Effector CD4-positive, alpha-beta T cell (primary cell): ENCODE measurements around the gene INTU. TPM values are rescaled to one million over a fixed set of nuclear protein-coding genes. Genes with fewer than 3 reads are reported as not detected.
"Not testable (repeated sequence)": the region's sequence is repeated elsewhere in the genome, so short reads cannot be mapped to it uniquely, and the experiment has no call there.

ENCODE experiments used
- DNase-seq: peaks from one replicate; pipeline ENCODE4 v3.0.0-alpha.2; 2020
- total RNA-seq: gene quantifications from one replicate; lab custom pipeline; 2026; lab: John Stamatoyannopoulos, UW

The INTU gene
- not detected for total RNA-seq

DNA sequence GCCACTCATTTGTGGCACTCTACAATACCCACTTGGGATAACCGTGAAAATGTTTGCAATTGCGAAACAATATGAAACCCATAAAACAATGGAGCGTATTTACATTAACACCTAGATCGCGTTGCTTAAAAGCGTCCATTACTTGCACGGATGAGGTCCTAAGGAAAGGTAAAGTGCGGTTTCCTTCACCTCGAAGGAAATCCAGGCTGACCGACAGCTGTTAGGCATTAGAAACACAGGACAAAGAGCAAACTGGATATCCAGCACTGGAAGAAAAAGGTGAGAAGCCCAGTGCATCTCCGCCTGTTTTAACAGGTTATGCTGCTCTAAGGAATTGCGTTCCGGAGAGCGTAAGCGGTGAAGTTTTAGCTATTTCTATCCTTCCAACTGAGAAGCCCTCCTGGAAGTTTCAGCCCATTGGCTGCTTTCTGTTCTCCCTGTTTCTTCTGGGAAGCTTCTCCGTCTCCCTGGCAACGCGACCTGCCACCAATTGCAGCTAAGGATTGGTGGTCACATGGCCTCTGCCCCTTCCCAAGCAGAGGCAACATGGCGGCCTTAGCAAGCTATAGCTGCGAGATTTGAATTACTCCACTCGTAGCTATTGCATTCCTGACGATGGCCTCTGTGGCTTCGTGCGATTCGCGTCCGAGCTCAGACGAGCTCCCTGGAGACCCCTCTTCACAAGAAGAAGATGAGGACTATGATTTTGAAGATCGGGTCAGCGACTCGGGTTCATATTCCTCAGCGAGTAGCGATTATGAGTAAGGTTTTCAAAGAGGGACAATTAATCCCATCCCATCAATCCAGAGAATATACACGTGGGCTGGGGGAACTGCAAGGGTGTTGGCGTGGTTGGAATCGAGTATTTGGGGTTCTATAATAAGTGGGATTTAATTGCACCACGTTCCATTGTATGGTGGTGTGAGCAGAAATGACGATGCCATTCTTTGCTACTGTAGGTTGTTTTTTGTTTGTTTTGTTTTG lies at the start of gene INTU:
Gene INTU (plus strand): TSS at position 538 of the 984 bp plus-strand sequence. CDS start 78 bp downstream, at position 616.
- no peak for DNase-seq

DNA sequence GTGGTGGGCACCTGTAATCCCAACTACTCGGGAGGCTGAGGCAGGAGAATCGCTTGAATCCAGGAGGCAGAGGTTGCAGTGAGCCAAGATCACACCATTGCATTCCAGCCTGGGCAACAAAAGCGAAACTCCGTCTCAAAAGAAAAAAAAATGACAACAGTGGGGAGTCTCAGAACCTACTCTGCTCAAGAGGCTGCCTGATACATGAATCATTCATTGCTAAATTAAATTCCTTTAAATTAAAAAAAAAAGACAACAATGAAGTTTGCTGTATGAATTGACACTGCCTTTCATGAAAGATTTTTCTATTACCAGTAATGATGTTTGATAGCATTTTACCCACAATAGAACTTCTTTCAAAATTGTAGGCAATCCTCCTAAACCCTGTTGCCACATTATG lies 46.3 kb upstream of the INTU start:
- DNase-seq: not testable (repeated sequence)

DNA sequence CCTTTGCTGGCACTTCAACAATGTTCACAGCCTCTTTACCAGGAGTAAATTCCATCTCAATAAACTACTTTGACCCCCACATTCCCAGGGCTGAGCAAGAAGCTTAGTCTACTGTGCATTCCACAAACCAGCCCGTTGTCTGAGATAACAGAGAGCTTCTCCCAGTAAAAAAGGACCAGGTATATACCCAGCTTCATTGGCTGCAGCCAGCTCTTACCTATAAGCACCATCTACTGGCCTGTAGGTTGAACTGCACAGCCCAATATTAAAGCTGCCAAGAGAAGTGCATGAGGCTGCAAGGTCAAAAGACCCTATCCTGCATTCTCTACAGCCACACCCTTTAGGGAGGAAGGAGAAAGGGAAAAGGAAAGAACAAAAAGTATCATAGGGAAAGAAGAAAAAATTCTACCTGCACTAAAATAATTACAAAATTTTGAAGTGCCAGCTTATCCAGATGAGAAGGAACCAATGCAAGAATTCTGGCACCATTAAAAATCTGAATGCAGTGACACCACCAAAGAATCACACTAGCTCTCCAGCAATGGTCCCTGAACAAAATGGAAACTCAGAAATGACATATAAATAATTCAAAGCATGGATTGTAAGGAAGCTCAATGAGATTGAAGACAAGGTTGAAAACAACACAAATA lies 45.7 kb upstream of the INTU start:
- no peak for DNase-seq

DNA sequence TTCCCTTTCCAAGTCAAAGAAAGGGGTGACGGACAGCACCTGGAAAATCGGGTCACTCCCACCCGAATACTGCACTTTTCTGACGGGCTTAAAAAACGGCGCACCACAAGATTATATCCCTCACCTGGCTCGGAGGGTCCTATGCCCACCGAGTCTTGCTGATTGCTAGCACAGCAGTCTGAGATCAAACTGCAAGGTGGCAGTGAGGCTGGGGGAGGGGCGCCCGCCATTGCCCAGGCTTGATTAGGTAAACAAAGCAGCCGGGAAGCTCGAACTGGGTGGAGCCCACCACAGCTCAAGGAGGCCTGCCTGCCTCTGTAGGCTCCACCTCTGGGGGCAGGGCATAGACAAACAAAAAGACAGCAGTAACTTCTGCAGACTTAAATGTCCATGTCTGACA lies 43.6 kb upstream of the INTU start:
- not testable (repeated sequence) for DNase-seq

DNA sequence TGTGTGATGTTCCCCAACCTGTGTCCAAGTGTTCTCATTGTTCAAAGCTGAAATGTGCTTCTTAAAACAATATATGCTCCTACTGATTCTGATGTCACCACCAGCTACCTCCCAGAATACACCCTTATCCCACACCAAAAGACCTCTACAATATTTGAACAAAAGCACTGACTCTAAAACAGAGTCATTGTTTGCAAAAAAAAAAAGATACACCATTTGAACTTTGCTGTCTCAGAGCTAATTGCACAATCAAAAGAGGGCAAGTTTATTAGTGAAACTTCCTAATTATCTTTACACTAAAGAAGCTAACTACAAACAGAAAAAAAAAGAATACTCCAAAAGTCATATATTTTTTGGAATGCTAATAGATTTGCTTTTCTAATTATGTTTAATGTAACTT lies 34.1 kb upstream of the INTU start:
- no peak for DNase-seq

DNA sequence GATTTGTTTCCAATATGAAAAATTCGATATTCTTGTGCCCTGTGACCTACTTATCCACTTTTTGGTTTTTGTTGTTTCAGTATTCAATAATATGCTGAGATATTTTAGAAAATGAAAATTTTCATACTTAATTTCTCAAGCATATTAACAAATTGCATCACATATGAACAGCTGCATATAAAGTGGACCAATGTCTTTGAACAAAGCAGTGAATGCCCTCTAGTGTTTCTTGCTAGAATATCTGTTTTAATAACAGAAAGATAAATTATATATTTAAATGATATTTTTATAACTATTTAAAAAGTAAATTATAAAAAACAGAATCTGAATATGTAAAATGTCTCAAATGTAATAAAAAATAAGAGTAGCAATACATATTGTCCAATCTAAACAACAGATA lies 31.7 kb upstream of the INTU start:
- DNase-seq: no peak

DNA sequence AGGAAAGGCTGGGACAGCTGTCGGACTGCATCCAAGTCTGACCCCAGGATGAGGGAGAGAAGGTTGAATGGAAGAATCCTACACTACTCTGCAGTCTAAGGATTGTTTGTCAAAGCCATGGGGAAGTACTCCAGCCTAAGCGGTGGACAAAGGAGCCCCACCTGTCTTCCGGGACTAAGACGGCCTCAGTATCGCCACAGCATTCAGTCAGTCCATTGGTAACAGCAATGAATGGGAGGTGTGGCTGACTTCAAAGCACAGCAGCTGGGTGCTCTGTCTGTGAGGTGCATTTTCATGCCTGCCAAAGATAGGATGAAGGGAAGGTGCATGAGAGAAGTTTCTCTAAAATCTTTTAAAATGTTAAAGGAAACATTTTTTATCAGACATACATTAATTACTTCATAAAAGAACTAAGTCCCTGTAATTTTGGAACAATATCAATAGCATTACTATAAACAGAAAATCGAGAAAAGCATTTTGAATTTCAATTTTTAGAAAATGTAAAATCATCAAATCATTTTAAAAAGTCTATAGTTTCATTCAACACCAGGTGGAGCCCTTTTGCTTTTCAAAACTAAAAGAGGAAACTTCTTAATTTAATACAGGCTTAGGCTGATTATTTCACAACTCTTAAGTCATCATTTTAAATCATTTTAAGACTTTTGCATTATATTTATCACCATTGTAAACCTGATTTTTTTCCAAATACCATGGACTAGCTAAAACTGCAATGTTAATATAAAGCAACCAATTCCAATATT lies 27.6 kb upstream of the INTU start:
- no peak for DNase-seq

DNA sequence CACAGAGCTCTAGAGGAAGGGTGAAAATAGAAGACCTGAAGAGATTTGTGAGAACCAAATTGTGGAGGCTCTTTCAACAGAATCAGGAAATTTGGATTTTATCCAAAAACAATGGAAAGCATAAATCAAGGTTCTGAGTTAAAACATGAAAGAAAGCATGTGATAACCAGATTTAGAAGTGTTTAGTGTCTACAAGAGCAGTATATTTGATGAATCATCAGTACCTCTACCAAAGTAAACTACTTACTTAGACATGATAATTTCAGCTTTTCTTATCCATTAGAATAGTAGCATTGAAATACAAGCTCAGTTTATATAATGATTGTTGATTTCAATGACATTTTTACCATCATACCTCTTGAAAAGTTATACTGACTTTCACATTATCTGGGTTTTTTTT lies 25.9 kb upstream of the INTU start:
- DNase-seq: no peak

DNA sequence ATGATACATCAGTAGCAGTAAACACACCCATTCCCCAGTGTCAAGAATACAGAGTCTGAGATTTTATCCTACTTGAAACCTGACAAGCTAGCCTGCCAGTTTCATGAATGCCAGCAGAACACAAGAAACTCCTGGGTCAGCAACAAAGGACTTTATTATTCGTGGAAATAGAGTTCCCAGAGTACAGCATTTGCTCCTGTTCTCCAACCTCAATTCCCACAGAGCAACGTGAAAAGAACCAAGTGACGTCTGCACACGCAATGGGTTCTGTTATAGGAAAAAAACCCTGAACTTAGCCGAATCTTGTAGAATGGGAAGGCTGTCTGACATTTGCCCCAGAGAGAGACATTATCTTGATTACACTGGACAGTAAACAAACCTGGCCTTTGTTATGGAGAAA lies 23.3 kb upstream of the INTU start:
- DNase-seq: no peak

DNA sequence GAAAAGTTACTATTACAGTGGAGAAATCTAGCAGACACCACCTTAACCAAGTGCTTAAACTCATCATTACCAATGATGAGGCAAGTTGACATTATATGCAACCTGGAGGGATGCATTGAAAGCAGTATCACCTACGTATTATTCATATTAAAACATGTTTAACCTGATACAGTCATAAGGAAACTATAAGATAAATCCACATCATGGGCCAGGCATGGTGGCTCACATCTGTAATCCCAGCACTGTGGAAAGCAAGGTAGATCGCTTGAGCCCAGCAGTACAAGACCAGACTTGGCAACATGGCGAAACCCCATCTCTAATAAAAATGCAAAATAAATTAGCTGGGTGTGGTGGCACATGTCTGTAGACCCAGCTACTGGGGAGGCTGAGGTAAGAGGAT lies 22.3 kb upstream of the INTU start:
- DNase-seq: no peak

DNA sequence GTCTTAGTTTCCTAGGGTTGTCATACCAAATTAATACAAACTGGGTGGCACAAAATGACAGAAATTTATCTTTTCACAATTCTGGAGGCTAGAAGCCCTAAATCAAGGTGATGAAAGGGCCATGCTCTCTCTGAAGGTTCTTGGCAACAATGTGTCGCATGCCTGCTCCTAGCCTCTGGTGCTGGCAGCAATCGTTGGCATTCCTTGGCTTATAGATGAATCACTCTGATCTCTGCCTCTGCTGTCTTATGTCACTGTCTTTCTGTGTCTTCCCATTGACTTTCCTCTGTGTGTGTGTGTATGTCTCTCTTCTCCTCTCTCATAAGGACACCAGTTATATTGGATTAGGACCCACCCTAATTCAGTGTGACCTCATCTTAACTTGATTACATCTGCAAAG lies 15.9 kb upstream of the INTU start:
- DNase-seq: no peak

DNA sequence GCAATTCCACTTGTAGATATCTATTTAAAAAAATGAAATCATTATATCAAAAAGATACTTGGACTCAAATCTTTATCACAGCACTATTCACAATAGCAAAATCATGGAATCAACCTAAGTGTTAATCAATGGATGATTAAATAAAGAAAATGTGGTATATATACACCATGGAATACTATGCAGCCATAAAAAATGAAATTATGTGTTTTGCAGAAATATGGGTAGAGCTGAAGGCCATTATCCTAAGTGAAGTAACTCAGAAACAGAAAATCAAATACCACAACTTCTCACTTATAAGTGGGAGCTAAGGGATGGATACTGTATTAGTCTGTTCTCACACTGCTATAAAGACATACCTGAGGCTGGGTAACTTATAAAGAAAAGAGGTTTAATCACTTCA lies 14.3 kb upstream of the INTU start:
- no peak for DNase-seq

DNA sequence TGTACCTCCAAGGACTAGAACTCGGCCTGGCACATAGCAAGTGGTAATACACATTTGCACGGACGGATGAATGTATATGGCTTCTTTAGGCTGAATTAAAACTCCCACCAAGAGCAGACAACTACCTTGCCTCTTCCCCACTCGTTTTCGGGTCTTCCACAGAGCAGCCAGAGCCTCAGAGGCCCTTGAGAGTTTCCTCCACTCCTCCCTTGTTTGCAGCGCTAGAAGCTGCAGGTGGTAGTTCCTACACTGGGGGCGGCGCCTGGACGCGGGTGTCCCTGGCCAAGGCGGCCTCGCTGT lies 10.2 kb upstream of the INTU start:
- no peak for DNase-seq

DNA sequence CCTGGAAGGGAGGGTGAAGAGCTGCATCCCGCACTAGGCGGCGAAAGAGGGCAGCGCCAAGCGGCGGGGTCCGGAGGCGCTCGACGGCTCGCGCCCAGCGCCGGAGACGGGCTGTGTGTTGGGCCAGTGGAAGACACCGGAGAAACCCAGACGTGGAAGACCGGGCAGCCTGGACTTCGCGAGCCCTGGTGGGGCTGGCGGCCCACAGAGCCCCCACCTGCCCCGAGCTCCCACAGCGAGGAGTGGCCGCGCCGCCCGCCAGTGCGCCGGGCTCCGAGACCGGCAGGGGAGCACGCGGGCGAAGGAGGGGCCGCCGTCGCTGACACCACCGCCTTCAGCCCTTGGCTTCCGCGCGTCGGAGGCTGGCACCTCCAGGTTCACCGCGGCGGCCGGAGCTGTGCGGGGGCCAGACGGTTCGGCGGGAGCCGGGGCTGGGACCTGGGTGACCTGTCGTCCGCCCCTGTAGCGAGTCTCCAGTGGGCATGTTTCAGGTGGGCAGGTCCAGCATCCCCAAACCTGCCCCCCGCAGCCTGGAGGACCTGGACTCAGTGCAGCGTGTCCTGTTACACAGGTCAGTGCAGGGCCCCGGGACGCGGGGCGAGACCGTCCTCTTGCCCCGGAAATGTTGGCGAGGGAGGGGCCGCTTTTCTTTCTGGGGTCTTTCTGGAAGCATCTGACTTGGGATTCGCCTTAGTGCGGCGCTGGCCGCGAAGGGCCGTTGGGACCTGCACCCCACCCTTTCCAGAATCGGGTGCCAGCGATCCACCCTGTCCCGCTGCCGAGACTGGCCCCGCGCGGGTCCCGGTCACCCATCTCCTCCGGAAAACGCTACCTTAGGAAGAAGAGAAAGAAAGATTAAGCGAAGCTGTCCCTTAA lies 9.6 kb upstream of the INTU start:
- no peak for DNase-seq

DNA sequence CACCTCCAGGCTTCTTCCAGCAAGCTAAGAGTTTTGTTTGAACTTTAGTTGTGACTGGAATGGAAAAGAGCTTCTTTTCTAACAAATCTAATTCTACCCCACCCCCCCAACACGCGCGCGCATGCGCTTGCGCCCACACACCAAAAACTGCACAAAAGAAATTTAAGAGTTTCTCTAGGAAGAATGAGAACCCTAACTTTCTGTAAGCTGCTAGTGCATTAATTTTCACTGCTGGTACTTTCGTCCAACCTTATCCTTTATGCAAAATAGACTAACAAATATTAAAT lies 9.0 kb upstream of the INTU start:
- DNase-seq: no peak

DNA sequence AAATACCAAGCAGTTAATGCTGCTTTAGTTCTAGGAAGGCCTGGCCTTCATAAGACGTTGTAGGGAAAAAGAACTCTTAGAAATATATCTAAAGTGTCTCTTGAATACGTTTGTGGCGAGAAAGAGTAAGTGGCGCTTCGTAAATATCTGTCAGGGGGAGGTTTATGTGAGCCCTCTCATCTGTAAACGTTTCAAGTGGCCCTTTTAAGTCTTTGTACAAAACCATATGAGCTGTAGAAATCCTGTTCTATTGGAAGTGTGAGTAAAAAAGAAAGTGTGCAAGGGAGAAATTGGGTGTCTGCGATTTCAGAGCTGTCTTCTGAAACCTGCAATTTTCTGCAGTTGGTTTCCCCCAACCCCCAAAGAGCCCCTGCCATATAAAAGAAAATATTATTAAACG lies 8.6 kb upstream of the INTU start:
- DNase-seq: no peak

DNA sequence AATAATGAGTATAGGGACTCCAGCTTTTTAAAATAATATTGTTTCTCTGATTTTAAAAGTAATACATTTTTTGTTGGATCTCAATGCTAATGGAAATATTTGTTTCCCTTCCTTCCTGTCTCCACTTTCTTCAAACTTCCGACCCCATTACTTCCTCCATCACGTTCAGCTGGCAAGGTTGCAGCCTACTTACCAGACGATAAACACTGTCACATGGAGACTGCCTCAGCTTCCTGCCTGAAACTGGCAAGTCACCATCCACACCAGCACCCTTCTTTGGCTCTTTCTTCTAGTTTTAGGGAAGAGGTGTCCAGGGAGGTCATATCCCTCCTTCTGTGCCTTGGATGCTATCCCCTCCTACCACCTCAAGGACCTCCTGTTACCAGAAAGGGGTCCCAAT lies 3.4 kb upstream of the INTU start:
- no peak for DNase-seq

DNA sequence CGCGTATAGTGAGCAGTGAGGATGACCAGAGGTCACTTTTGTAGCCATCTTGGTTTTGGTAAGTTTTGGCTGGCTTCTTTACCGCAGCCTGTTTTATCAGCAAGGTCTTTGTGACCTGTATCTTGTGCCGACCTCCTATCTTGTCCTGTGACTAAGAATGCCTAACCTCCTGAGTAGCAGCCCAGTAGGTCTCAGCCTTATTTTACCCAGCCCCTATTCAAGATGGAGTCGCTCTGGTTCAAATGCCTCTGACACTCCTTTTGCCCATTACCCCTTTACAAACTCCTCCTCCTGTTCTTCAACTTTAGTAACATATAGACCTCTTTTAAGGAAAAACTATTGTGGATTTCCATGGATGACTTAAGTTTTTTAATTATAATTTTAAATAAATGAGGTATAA lies 2.6 kb upstream of the INTU start:
- no peak for DNase-seq

DNA sequence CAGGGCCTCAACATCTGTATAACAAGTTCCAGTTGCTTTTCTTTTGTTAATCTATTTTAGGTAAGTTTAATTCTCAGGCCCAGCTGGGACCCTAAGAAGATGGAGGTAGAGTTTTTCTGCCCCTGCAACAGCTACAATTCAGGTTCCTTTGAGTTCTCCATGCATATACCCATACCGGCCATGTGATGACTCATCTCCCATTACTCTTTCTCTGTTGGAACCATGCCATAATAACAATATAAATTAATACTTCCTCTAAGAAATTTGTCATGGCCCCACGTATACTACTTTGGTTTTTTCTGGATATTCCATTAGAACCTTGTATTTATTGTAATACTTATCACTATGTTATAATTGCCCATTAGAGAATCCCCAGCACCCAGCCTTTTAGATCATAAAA lies 1.3 kb upstream of the INTU start:
- DNase-seq: no peak

DNA sequence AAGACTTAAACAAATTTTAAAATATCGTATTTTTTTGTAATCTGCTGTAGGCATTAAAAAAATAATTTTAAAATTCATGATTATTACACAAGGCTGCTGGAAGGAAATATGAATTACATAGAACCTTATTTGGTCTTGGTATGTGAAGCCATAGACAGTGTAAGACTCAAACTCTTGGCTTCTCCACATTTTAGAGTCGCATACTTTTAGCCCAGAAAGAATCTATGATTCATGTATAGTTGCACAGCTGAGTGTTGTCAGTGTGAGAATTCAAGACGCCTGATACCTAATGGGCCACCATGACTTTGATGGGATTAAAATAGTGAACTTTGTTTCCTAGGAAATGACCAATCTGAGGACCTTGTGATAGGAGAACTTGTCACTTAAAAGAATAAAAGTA lies 1.4 kb downstream of the INTU start:
- no peak for DNase-seq

DNA sequence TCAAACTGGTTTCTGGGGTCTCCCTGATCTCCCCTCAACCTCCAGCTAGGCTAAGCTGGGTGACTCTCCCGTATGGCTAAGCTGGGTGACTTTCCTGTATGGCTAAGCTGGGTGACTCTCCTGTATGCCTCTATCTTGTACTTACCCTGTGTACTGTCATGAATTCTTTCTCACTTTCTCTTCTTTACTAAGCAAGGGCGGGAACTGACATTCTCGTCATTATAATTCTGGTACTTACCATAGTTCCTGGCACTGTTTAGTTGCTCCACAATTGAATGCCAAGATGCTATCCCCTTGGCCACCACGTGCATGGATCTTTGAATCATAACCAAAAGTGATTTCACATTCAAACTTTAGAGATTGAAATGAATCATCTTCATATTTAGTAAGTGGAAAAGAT lies 8.8 kb downstream of the INTU start:
- DNase-seq: no peak

DNA sequence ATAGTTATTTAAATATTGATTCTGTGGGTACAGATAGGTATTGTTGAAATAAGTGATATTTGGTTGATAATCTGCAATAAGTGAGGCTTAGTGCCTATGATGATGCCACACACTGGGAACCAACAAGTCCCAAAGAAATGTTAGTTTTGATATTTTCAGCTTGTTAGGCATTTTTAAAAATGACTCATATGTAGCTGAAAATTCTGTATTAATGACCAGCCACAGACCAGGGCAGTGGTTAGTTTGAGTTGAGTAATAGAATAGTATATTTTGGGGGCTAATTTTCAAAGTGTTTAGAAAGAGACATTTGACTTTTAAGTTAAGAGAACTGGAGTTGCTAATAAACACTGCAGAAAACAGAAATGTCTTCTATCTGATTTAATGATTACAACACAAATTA lies 9.4 kb downstream of the INTU start:
- DNase-seq: no peak

DNA sequence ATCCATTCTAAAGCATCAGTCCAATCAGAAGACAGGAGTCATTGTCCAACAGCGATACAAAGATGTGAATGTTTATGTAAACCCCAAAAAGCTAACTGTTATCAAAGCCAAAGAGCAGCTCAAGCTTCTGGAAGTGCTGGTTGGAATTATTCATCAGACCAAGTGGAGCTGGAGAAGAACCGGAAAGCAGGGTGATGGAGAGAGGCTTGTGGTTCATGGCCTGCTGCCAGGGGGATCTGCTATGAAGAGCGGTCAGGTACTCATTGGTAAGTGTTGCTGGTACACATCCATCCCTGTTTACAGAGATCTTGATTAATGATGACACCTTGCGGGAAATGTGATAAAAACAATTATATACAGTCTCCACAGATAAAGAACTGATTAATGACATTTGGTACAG lies 11.0 kb downstream of the INTU start:
- DNase-seq: no peak
